Neural cell (in vitro differentiated cells): ENCODE results near the gene CDK17. TPM values are rescaled to one million over a fixed set of nuclear protein-coding genes. Genes with fewer than 3 reads are reported as not detected.

Source experiments
- H2AFZ ChIP-seq: fragments of 200-600, 300-800 bp; sonication (generic), shearing (Covaris generic); 2 replicates; pipeline ENCODE4 v1.6.0; 2014; ENCODE audit warnings: low read depth, mild to moderate bottlenecking, antibody characterized with exemption, low read length, moderate library complexity
- H3F3A ChIP-seq: fragments of 200-600 bp; shearing (Covaris generic); 2 replicates; pipeline ENCODE4 v1.6.1; 2016; ENCODE audit warnings: mild to moderate bottlenecking, moderate library complexity, mixed read lengths, antibody characterized with exemption, low read length; ENCODE audit not compliant: insufficient read depth, poor library complexity, severe bottlenecking
- H3K27ac ChIP-seq: fragments of 200-600, 300-800 bp; sonication (generic), shearing (Covaris generic); 2 replicates; pipeline ENCODE4 v1.5.1; 2014; ENCODE audit warnings: mild to moderate bottlenecking, low read length, moderate library complexity
- H3K27me3 ChIP-seq: fragments of 300-800, 200-600 bp; sonication (generic), shearing (Covaris generic); 2 replicates; pipeline ENCODE4 v1.6.0; 2014; ENCODE audit warnings: mild to moderate bottlenecking, low read depth, low read length, moderate library complexity; ENCODE audit not compliant: insufficient read depth
- H3K36me3 ChIP-seq: fragments of 300-800, 200-600 bp; sonication (generic), shearing (Covaris generic); 2 replicates; pipeline ENCODE4 v1.5.1; 2014; ENCODE audit warnings: mild to moderate bottlenecking, antibody characterized with exemption, low read length, moderate library complexity; ENCODE audit not compliant: insufficient read depth
- H3K4me2 ChIP-seq: fragments of 300-800, 200-600 bp; sonication (generic), shearing (Covaris generic); 2 replicates; pipeline ENCODE4 v1.6.0; 2014; ENCODE audit warnings: mild to moderate bottlenecking, low read length
- H3K4me3 ChIP-seq: fragments of 300-800, 200-600 bp; sonication (generic), shearing (Covaris generic); 2 replicates; pipeline ENCODE4 v1.5.1; 2014; ENCODE audit warnings: mild to moderate bottlenecking, low read length, moderate library complexity
- H3K79me2 ChIP-seq: fragments of 200-600 bp; shearing (Covaris generic); replicated peaks from 2 replicates; pipeline ENCODE4 v1.6.0; 2014; ENCODE audit warnings: mild to moderate bottlenecking, low read length, moderate library complexity; ENCODE audit not compliant: insufficient read depth
- H3K9ac ChIP-seq: fragments of 300-800, 200-600 bp; sonication (generic), shearing (Covaris generic); 2 replicates; pipeline ENCODE4 v1.6.1; 2016; ENCODE audit warnings: mild to moderate bottlenecking, low read length, mixed read lengths
- H3K9me2 ChIP-seq: fragments of 200-600 bp; shearing (Covaris generic); 2 replicates; pipeline ENCODE4 v1.6.1; 2016; ENCODE audit warnings: mild to moderate bottlenecking, low read length, mixed read lengths; ENCODE audit not compliant: insufficient read depth
- H3K9me3 ChIP-seq: fragments of 200-600, 300-800 bp; sonication (generic), shearing (Covaris generic); 2 replicates; pipeline ENCODE4 v1.6.1; 2016; ENCODE audit warnings: mild to moderate bottlenecking, mixed run types, low read length, moderate library complexity, mixed read lengths
- H4K20me1 ChIP-seq: fragments of 200-600 bp; shearing (Covaris generic); 2 replicates; pipeline ENCODE4 v1.6.1; 2016; ENCODE audit warnings: mild to moderate bottlenecking, mixed run types; ENCODE audit not compliant: insufficient read depth
- CTCF ChIP-seq: fragments of 450-650 bp; IDR thresholded peaks from 2 replicates; pipeline ENCODE4 v1.5.1; 2014; ENCODE audit warnings: antibody characterized with exemption, mild to moderate bottlenecking, moderate library complexity; ENCODE audit not compliant: poor library complexity, severe bottlenecking
- EP300 ChIP-seq: fragments of 450-650 bp; conservative IDR thresholded peaks from 2 replicates; pipeline ENCODE4 v1.6.1; 2014; ENCODE audit warnings: antibody characterized with exemption, mild to moderate bottlenecking, moderate library complexity; ENCODE audit not compliant: poor library complexity, severe bottlenecking
- EZH2 ChIP-seq: fragments of 200-600, 300-800 bp; shearing (Covaris generic), sonication (generic); IDR thresholded peaks from 2 replicates; pipeline ENCODE4 v1.6.1; 2014; ENCODE audit warnings: antibody characterized with exemption, low read length, borderline replicate concordance, mild to moderate bottlenecking; ENCODE audit not compliant: insufficient read depth, poor library complexity, severe bottlenecking
- MXI1 ChIP-seq: fragments of 450-650 bp; conservative IDR thresholded peaks from 2 replicates; pipeline ENCODE4 v1.6.1; 2014; ENCODE audit warnings: antibody characterized with exemption, mild to moderate bottlenecking; ENCODE audit not compliant: poor library complexity, severe bottlenecking
- POLR2AphosphoS5 ChIP-seq: IDR thresholded peaks from 2 replicates; pipeline ENCODE4 v1.6.1; 2012
- RAD21 ChIP-seq: fragments of 450-650 bp; conservative IDR thresholded peaks from 2 replicates; pipeline ENCODE4 v1.6.1; 2014; ENCODE audit warnings: antibody characterized with exemption, mild to moderate bottlenecking, moderate library complexity
- REST ChIP-seq: IDR thresholded peaks from 2 replicates; pipeline ENCODE4 v1.6.1; 2012; ENCODE audit warnings: borderline replicate concordance
- SMC3 ChIP-seq: fragments of 450-650 bp; conservative IDR thresholded peaks from 2 replicates; pipeline ENCODE4 v1.6.1; 2014; ENCODE audit warnings: antibody characterized with exemption, mild to moderate bottlenecking, moderate library complexity; ENCODE audit not compliant: poor library complexity
- TAF1 ChIP-seq: IDR thresholded peaks from 2 replicates; pipeline ENCODE4 v1.6.1; 2012; ENCODE audit warnings: low read depth
- polyA plus RNA-seq: library from polyadenylated mRNA; depleted of rRNA; stranded (reverse); fragments of >200 nt; gene quantifications from 2 replicates; pipeline ENCODE4 v1.2.3, GENCODE V29; 2014

Gene CDK17
- polyA plus RNA-seq, 1 donor from 2014 or later, result 119 TPM

- no peak overlapping the region for H3K4me3 ChIP-seq
These were observed 76.3 kb downstream of the CDK17 start for GRCh38 chr12:96323906-96324305.

GRCh38 chr12:96322720-96323119 lies 77.5 kb downstream of the CDK17 start:
- H3K27ac ChIP-seq, result no peak overlapping the region
- peaks cover 9% of the 10 kb centered on the region for H3K79me2 ChIP-seq
- no peaks in the 10 kb centered on the region for H4K20me1 ChIP-seq
- H2AFZ ChIP-seq, result no peak overlapping the region
- H3F3A ChIP-seq, result no peaks in the 10 kb centered on the region
- H3K9me3 ChIP-seq, result no peaks in the 10 kb centered on the region
- no peak overlapping the region for H3K4me3 ChIP-seq
- H3K9ac ChIP-seq, result no peak overlapping the region
- peaks cover 6% of the 10 kb centered on the region for H3K36me3 ChIP-seq
- no peaks in the 10 kb centered on the region for H3K9me2 ChIP-seq
- no peaks in the 10 kb centered on the region for H3K27me3 ChIP-seq
- no peak overlapping the region for H3K4me2 ChIP-seq
- TF ChIP-seq MXI1 (no peak), TAF1 (no peak), EZH2 (no peak), POLR2AphosphoS5 (no peak), CTCF (no peak), REST (no peak), SMC3 (no peak)

More at GRCh38 chr12:96323906-96324305, 76.3 kb downstream of the CDK17 start:
- Histone ChIP-seq H3K79me2 (peaks cover 13% of the 10 kb centered on the region), H3K27ac (no peak overlapping the region), H3K9me3 (no peaks in the 10 kb centered on the region), H3K27me3 (no peaks in the 10 kb centered on the region), H3K4me2 (no peak overlapping the region), H2AFZ (no peak overlapping the region), H3K9me2 (no peaks in the 10 kb centered on the region), H3K36me3 (peaks cover 6% of the 10 kb centered on the region), H4K20me1 (no peaks in the 10 kb centered on the region), H3K9ac (no peak overlapping the region), H3F3A (no peaks in the 10 kb centered on the region)
- TF ChIP-seq TAF1 (no peak), CTCF (no peak), SMC3 (no peak), MXI1 (no peak), EP300 (no peak), REST (no peak), EZH2 (no peak), POLR2AphosphoS5 (no peak), RAD21 (no peak)
